HEK293 (cell line): Measurements from ENCODE around the gene CMIP.

Source experiments
- CTCF ChIA-PET: fragments of 350-600 bp; formaldehyde crosslinking; extraction: SDS; loops from one replicate; lab custom pipeline; 2021; ENCODE audit warnings: antibody characterized with exemption; lab: Yijun Ruan, JAX
- POLR2A ChIA-PET: fragments of 300-600 bp; formaldehyde crosslinking; extraction: SDS; loops from one replicate; lab custom pipeline; 2020; ENCODE audit warnings: antibody characterized with exemption, inconsistent platforms; lab: Yijun Ruan, JAX
- H3K27ac ChIP-seq: fragments of 200-500 bp; sonication (Bioruptor generic); 2 replicates; pipeline ENCODE4 v1.5.1; 2014; ENCODE audit warnings: low read depth, low read length, control low read depth, inconsistent platforms; ENCODE audit errors: extremely low read depth
- H3K36me3 ChIP-seq, 2 experiments: fragments of 200-500 bp in 1 of 2; sonication (Bioruptor generic) in 1 of 2; 1 replicate in 1 of 2; 2 replicates in 1 of 2; pipeline ENCODE4 v1.5.1; 2014 to 2017; ENCODE audit warnings: inconsistent platforms in 2 of 2, low read length in 2 of 2; ENCODE audit not compliant: control insufficient read depth in 2 of 2, insufficient read depth in 1 of 2
- H3K4me1 ChIP-seq: fragments of 200-500 bp; sonication (Bioruptor generic); 2 replicates; pipeline ENCODE4 v1.5.1; 2014; ENCODE audit warnings: mild to moderate bottlenecking, low read length, inconsistent platforms; ENCODE audit not compliant: control insufficient read depth, insufficient read depth
- H3K4me3 ChIP-seq: 2 replicates; pipeline ENCODE4 v1.5.1; 2011; ENCODE audit warnings: low read depth, mild to moderate bottlenecking, control low read depth, low read length, moderate library complexity
- H3K9me3 ChIP-seq: fragments of 200-500 bp; sonication (Bioruptor generic); 2 replicates; pipeline ENCODE4 v1.5.1; 2014; ENCODE audit warnings: low read depth, low read length, inconsistent platforms; ENCODE audit not compliant: control insufficient read depth, insufficient read depth
- FEZF1 ChIP-seq: fragments of 450-650 bp; formaldehyde crosslinking; IDR thresholded peaks from 2 replicates; pipeline ENCODE4 v1.5.1; 2016; ENCODE audit warnings: missing biosample characterization, missing genetic modification characterization
- RBAK ChIP-seq: fragments of 450-650 bp; formaldehyde crosslinking; IDR thresholded peaks from 2 replicates; pipeline ENCODE4 v1.5.1; 2016; ENCODE audit warnings: missing biosample characterization, missing genetic modification characterization
- ZBTB48 ChIP-seq: fragments of 450-650 bp; formaldehyde crosslinking; IDR thresholded peaks from 2 replicates; pipeline ENCODE4 v1.5.1; 2016; ENCODE audit warnings: missing biosample characterization, missing genetic modification characterization
- ZNF133 ChIP-seq: fragments of 450-650 bp; formaldehyde crosslinking; IDR thresholded peaks from 2 replicates; pipeline ENCODE4 v1.5.1; 2016; ENCODE audit warnings: missing biosample characterization, missing genetic modification characterization
- ZNF202 ChIP-seq: fragments of 450-650 bp; formaldehyde crosslinking; IDR thresholded peaks from 2 replicates; pipeline ENCODE4 v1.5.1; 2016; ENCODE audit warnings: missing biosample characterization, missing genetic modification characterization, borderline replicate concordance
- ZNF24 ChIP-seq: fragments of 450-650 bp; formaldehyde crosslinking; IDR thresholded peaks from 2 replicates; pipeline ENCODE4 v1.5.1; 2016; ENCODE audit warnings: missing biosample characterization, missing genetic modification characterization
- ZNF248 ChIP-seq: fragments of 450-650 bp; formaldehyde crosslinking; IDR thresholded peaks from 2 replicates; pipeline ENCODE4 v1.5.1; 2017; ENCODE audit warnings: missing biosample characterization, missing genetic modification characterization
- ZNF366 ChIP-seq: fragments of 450-650 bp; formaldehyde crosslinking; conservative IDR thresholded peaks from 2 replicates; pipeline ENCODE4 v1.5.1; 2016; ENCODE audit warnings: missing biosample characterization, missing genetic modification characterization
- ZNF404 ChIP-seq: fragments of 450-650 bp; formaldehyde crosslinking; IDR thresholded peaks from 2 replicates; pipeline ENCODE4 v1.5.1; 2017; ENCODE audit warnings: missing biosample characterization, missing genetic modification characterization
- ZSCAN30 ChIP-seq: fragments of 450-650 bp; IDR thresholded peaks from 2 replicates; pipeline ENCODE4 v1.5.1; 2018; ENCODE audit warnings: missing biosample characterization, mild to moderate bottlenecking, missing genetic modification characterization, moderate library complexity
- TF ChIP-seq, protein P1 (sequence below): fragments of 450-650 bp; formaldehyde crosslinking; IDR thresholded peaks from 2 replicates; pipeline ENCODE4 v1.5.1; 2016; ENCODE audit warnings: missing biosample characterization, missing genetic modification characterization
- TF ChIP-seq, protein P2 (sequence below): fragments of 450-650 bp; formaldehyde crosslinking; optimal IDR thresholded peaks from 2 replicates; pipeline ENCODE3; 2016; ENCODE audit warnings: missing biosample characterization, mild to moderate bottlenecking, missing genetic modification characterization
- TF ChIP-seq, protein P3 (sequence below): fragments of 450-650 bp; formaldehyde crosslinking; IDR thresholded peaks from 2 replicates; pipeline ENCODE4 v1.5.1; 2016; ENCODE audit warnings: missing biosample characterization, missing genetic modification characterization
- TF ChIP-seq, protein P4 (sequence below): fragments of 450-650 bp; formaldehyde crosslinking; IDR thresholded peaks from 2 replicates; pipeline ENCODE4 v1.5.1; 2017; ENCODE audit warnings: missing biosample characterization, missing genetic modification characterization
- TF ChIP-seq, protein P5 (sequence below): fragments of 450-650 bp; formaldehyde crosslinking; IDR thresholded peaks from 2 replicates; pipeline ENCODE4 v1.5.1; 2016; ENCODE audit warnings: missing biosample characterization, missing genetic modification characterization

CMIP gene

DNA sequence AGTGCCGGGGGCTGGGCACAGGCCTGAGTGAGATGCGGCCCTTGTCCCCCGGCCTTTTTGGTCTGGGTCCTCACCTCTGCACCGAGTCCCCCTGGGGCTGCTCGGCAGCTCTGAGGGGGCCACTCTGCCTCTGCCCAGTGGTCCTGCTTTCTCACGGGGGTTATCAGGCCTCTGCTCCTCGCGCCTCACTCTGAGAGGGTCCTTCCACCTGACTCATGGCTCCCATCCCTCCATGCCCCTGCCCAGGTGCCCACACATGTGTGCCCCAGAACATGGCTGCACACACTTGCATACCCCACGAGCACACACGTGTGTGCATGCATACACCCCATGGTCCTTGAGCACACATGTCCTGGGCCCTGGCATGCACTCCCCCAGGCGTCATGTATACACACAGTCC is 53.7 kb downstream of the CMIP start:
- CTCF ChIA-PET, result no interaction called here
- TF ChIP-seq ZNF248 (no peak), ZBTB48 (no peak), ZNF202 (no peak), ZNF24 (no peak), ZNF133 (tag by site-specific recombination) (no peak), RBAK (tag by site-specific recombination) (no peak), ZNF404 (tag by site-specific recombination) (no peak), ZSCAN30 (tag by site-specific recombination) (no peak)
- TF ChIP-seq, protein P1, sequence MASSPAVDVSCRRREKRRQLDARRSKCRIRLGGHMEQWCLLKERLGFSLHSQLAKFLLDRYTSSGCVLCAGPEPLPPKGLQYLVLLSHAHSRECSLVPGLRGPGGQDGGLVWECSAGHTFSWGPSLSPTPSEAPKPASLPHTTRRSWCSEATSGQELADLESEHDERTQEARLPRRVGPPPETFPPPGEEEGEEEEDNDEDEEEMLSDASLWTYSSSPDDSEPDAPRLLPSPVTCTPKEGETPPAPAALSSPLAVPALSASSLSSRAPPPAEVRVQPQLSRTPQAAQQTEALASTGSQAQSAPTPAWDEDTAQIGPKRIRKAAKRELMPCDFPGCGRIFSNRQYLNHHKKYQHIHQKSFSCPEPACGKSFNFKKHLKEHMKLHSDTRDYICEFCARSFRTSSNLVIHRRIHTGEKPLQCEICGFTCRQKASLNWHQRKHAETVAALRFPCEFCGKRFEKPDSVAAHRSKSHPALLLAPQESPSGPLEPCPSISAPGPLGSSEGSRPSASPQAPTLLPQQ (tag by site-specific recombination), result no peak
- TF ChIP-seq, protein P2, sequence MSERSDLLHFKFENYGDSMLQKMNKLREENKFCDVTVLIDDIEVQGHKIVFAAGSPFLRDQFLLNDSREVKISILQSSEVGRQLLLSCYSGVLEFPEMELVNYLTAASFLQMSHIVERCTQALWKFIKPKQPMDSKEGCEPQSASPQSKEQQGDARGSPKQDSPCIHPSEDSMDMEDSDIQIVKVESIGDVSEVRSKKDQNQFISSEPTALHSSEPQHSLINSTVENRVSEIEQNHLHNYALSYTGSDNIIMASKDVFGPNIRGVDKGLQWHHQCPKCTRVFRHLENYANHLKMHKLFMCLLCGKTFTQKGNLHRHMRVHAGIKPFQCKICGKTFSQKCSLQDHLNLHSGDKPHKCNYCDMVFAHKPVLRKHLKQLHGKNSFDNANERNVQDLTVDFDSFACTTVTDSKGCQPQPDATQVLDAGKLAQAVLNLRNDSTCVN, result no peak
- TF ChIP-seq, protein P3, sequence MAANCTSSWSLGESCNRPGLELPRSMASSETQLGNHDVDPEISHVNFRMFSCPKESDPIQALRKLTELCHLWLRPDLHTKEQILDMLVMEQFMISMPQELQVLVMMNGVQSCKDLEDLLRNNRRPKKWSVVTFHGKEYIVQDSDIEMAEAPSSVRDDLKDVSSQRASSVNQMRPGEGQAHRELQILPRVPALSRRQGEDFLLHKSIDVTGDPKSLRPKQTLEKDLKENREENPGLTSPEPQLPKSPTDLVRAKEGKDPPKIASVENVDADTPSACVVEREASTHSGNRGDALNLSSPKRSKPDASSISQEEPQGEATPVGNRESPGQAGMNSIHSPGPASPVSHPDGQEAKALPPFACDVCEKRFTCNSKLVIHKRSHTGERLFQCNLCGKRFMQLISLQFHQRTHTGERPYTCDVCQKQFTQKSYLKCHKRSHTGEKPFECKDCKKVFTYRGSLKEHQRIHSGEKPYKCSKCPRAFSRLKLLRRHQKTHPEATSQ (tag by site-specific recombination), result no peak
- TF ChIP-seq, protein P4, sequence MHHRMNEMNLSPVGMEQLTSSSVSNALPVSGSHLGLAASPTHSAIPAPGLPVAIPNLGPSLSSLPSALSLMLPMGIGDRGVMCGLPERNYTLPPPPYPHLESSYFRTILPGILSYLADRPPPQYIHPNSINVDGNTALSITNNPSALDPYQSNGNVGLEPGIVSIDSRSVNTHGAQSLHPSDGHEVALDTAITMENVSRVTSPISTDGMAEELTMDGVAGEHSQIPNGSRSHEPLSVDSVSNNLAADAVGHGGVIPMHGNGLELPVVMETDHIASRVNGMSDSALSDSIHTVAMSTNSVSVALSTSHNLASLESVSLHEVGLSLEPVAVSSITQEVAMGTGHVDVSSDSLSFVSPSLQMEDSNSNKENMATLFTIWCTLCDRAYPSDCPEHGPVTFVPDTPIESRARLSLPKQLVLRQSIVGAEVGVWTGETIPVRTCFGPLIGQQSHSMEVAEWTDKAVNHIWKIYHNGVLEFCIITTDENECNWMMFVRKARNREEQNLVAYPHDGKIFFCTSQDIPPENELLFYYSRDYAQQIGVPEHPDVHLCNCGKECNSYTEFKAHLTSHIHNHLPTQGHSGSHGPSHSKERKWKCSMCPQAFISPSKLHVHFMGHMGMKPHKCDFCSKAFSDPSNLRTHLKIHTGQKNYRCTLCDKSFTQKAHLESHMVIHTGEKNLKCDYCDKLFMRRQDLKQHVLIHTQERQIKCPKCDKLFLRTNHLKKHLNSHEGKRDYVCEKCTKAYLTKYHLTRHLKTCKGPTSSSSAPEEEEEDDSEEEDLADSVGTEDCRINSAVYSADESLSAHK (tag by site-specific recombination), result no peak
- POLR2A ChIA-PET, result interaction anchor here (0.6 kb wide), 1 partner anchor 250 kb away, joined by 8 read pairs; no protein-coding TSS in a partner anchor

DNA sequence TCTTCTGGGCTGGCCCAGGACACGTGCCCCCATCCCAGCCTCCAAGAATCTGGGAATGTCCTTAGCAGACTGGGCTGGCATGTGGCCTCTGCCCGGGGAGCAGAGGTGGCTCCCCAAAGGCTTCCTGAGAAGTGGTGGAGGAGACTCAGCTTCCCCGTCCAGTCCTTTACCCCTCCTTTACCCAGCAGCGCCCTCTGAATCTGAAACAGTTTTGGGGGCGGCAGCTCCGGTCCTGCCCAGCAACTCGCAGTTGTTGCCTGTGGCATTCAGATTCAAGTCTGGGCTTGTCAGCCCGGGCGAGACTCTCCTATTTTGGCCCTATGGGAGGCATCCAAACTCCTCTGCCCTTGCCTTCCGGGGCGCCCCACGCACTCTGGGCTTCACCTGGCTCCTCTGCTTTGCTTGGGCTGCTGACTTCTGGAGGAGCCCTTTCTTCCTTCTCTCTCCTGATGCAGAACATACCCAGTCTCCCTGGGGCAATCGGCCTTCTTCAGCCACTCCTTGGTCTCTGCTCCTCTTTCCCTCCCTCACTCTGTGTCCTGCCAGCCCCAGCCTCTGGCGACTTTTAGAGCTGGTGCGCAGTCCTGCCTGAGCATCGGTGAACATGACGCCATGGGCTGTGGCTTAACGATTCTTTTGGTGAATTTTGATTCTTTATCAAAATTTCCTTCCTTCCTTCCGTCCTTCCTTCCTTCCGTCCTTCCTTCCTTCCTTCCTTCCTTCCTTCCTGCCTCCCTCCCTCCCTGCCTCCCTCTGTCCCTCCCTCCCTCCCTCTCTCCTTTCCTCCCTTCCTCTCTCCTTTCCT is 55.2 kb downstream of the CMIP start:
- TF ChIP-seq FEZF1 (tag by site-specific recombination) (no peak), ZNF366 (tag by site-specific recombination) (peak; percentile 84)
- TF ChIP-seq, protein P5, sequence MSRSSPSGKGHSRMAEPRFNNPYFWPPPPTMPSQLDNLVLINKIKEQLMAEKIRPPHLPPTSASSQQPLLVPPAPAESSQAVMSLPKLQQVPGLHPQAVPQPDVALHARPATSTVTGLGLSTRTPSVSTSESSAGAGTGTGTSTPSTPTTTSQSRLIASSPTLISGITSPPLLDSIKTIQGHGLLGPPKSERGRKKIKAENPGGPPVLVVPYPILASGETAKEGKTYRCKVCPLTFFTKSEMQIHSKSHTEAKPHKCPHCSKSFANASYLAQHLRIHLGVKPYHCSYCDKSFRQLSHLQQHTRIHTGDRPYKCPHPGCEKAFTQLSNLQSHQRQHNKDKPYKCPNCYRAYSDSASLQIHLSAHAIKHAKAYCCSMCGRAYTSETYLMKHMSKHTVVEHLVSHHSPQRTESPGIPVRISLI (tag by site-specific recombination), result no peak
- TF ChIP-seq, all 188 proteins: peak for 1
- H3K27ac ChIP-seq, result no peak overlapping the region
- H3K36me3 ChIP-seq, result peaks cover 0 to 4% of the 10 kb centered on the region in 2 experiments; a peak in 1 of 3 replicates
- no peaks in the 10 kb centered on the region for H3K4me1 ChIP-seq
- no peak overlapping the region for H3K4me3 ChIP-seq
- CTCF ChIA-PET, result interaction anchor here (0.6 kb wide), 1 partner anchor 49 kb away, joined by 3 read pairs; no protein-coding TSS in a partner anchor
- POLR2A ChIA-PET, result no interaction called here
- no peaks in the 10 kb centered on the region for H3K9me3 ChIP-seq

More for the DNA sequence above, 53.7 kb downstream of the CMIP start:
- H3K4me3 ChIP-seq, result no peak overlapping the region
- no peaks in the 10 kb centered on the region for H3K9me3 ChIP-seq
- no peaks in the 10 kb centered on the region for H3K4me1 ChIP-seq
- H3K36me3 ChIP-seq, result peaks cover 0 to 4% of the 10 kb centered on the region in 2 experiments; a peak in 1 of 3 replicates
- no peak overlapping the region for H3K27ac ChIP-seq
